Astrocyte of the spinal cord (primary cell): ENCODE results near the gene DPEP3.
"Not testable (repeated sequence)": the region's sequence is repeated elsewhere in the genome, so short reads cannot be mapped to it uniquely, and the experiment has no call there.

Experiments used
- DNase-seq: peaks from one replicate; pipeline ENCODE4 v3.0.0; 2011; ENCODE audit warnings: low read depth, low spot score
- H3K4me3 ChIP-seq: 2 replicates; pipeline ENCODE4 v1.5.1; 2011; ENCODE audit warnings: low read depth, mild to moderate bottlenecking, low read length, moderate library complexity
- CTCF ChIP-seq: IDR thresholded peaks from 2 replicates; pipeline ENCODE4 v1.5.1; 2012; ENCODE audit warnings: low read depth, mild to moderate bottlenecking, low read length, inconsistent platforms
- in situ Hi-C: cut with HindIII; loops from 2 replicates; pipeline ENCODE4 v1.10.0; 2017; ENCODE audit warnings: low sequenced_read_pairs

The DPEP3 gene

DNA sequence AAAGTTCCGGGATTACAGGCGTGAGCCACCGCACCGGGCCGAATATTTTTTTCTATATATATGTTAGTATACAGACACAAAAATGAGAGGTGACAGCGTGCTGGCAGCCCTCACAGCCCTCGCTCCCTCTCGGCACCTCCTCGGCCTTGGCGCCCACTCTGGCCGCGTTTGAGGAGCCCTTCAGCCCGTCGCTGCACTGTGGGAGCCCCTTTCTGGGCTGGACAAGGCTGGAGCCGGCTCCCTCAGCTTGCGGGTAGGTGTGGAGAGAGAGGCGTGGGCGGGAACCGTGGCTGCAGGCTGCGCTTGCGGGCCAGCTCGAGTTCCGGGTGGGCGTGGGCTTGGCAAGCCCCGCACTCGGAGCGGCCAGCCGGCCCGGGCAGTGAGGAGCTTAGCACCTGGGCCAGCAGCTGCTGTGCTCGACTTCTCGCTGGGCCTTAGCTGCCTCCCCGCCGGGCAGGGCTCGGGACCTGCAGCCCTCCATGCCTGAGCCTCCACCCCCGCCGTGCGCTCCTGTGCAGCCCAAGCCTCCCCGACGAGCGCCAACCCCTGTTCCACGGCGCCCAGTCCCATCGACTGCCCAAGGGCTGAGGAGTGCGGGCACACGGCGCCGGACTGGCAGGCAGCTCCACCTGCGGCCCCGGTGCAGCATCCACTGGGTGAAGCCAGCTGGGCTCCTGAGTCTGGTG lies 1.9 kb upstream of the DPEP3 start:
- DNase-seq, result no peak
- TF ChIP-seq CTCF, result no peak
- in situ Hi-C loops, result no loop called here
- no peak overlapping the region for H3K4me3 ChIP-seq

DNA sequence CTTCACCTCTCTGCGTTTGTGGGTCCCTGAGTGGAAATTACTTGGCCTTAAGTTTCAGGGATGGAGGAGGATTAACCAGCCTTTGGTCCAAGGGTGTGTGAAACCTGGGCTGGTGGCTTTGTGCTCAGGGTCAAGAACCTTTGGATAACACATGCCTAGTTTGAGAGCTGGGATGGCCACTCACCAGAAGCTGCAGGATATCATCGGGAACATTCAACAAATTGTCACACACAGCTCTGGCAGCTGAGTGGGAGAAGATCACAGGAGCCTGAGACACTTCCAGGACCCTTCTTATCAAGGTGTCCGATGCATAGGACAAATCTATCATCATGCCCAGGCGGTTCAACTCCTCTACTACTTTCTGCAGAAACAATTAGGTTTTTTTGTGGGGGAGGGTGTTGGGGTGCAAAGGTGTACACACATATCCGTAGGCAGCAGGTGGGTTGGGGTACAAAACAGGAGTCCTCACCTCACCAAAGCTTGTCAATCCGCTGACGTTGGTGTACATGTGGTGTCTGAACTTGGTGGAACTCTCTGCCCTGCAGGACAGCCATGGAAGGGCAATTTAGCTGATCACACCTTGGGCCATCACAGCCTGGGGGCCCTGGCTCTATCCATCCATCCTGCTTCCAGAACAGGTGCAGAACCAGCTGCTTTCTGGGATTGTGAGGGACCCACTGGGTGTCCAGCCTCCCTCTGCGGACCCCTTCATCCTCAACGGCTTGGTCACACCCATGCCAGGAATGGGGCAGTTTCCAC lies 2.7 kb downstream of the DPEP3 start:
- no peak for DNase-seq
- no peak for TF ChIP-seq CTCF
- H3K4me3 ChIP-seq, result no peak overlapping the region
- in situ Hi-C loops, result no loop called here

- no peak for TF ChIP-seq CTCF
- in situ Hi-C loops, result no loop called here
- H3K4me3 ChIP-seq, result no peak overlapping the region
- no peak for DNase-seq
These were observed 3.3 kb downstream of the DPEP3 start for GRCh38 chr16:67977005-67977404.

DNA sequence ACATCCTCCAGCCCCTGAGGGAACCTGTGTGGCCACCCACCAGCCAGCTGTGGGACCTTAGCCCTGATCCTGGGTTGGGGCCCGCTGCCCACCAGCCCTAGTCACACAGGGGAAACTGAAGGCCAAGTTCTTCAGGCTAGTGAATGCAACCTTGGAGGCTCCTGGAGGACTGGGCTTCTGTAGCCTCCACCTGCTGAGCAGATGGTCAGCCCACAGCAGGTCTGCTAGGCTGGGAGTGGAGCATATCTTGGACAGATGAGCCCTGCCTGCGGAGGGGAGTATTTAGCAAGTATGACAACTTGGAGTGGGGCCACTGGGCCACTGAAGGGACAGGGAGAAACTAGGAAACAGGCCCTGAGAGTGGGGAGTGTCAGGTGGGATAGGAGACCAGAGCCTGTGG lies 4.1 kb downstream of the DPEP3 start:
- no peak overlapping the region for H3K4me3 ChIP-seq
- no peak for DNase-seq
- no peak for TF ChIP-seq CTCF
- in situ Hi-C loops, result no loop called here

DNA sequence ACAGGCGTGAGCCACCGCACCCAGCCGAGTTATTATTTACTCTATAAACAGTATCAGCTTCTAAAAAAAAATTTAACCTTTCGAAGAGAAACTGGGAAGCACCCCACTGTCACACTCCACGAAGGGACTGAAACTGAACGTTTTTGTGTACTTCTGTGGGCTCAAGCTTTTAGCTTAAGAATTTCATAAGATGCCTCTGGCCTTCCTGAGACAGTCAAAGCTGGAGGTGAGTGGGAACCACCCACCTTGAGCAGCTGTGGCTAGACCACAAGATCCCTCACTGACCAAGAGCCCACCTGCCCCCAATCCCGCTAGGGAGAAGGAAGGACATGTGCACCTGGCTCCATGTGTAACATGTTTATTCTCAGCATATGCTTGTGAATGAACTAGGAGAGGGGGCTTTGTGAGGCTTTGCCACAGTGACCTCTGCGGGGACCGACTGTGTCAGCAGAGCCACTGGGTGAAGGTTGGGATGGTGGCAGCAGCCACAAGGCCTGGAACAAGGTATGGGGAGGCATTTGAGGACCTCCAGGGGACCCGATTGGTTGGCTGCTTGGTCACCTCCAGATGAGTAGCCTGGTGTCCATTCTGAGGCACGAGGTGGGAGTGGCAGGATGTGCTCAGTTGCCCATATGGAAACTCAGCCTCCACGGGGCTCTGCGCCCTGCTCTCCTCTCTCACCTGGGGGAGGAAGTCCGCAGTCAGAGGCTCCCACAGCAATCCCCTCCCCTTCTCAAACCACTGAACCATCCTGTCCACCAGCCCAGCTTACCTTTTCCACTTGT lies 4.8 kb downstream of the DPEP3 start:
- no peak for TF ChIP-seq CTCF
- H3K4me3 ChIP-seq, result no peak overlapping the region
- in situ Hi-C loops, result no loop called here
- no peak for DNase-seq

DNA sequence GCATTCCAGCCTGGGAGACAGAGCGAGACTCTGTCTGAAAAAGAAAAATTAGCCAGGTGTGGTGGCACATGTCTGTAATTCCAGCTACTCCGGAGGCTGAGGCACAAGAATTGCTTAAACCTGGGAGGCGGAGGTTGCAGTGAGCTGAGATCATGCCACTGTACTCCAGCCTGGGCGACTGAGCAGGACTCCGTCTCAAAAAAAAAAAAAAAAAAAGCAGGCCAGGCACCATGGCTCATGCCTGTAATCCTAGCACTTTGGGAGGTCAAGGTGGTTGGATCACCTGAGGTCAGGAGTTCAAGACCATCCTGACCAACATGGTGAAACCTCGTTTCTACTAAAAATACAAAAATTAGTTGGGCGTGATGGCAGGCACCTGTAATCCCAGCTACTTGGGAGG lies 8.0 kb downstream of the DPEP3 start:
- H3K4me3 ChIP-seq, DNase-seq, in situ Hi-C loops: not testable (repeated sequence)

- no peak for DNase-seq
- in situ Hi-C loops, result no loop called here
- no peak for TF ChIP-seq CTCF
- H3K4me3 ChIP-seq, result no peak overlapping the region
These were observed 9.2 kb downstream of the DPEP3 start for GRCh38 chr16:67971111-67971510.
